Adrenal gland (tissue), 12 donors: ENCODE measurements around the gene MRAS. TPM values are rescaled to one million over a fixed set of nuclear protein-coding genes. Genes with fewer than 3 reads are reported as not detected.
A peak's percentile ranks its signal among the peaks of the same experiment; 100 is the strongest.
"Not testable (repeated sequence)": the region's sequence is repeated elsewhere in the genome, so short reads cannot be mapped to it uniquely, and the experiment has no call there.

Experiments used
- DNase-seq, 7 donors: peaks; one replicate each; pipeline ENCODE4 v3.0.0-alpha.2; 2019 to 2020
- H3K27ac ChIP-seq, 5 donors: fragments of 200-600 bp; sonication (generic) in 4 of 5; 1 replicate in 3 of 5; 2 replicates in 2 of 5; pipeline versions ENCODE4 v1.5.1 to v1.8.0; 2016 to 2020; ENCODE audit warnings: mild to moderate bottlenecking in 1 of 5
- H3K27me3 ChIP-seq: fragments of 200-600 bp; 2 replicates; pipeline ENCODE4 v1.8.0; 2021
- H3K36me3 ChIP-seq, 2 donors: fragments of 200-600 bp; replicated peaks in 1 of 2; 1 replicate in 1 of 2; 2 replicates in 1 of 2; pipeline versions ENCODE4 v1.5.1 to v1.8.0; 2018 to 2022
- H3K4me1 ChIP-seq, 2 donors: fragments of 200-600 bp; replicated peaks in 1 of 2; 1 replicate in 1 of 2; 2 replicates in 1 of 2; pipeline versions ENCODE4 v1.5.1 to v1.8.0; 2018 to 2021
- H3K4me3 ChIP-seq, 4 donors: fragments of 200-600 bp; sonication (generic) in 3 of 4; one replicate each; pipeline ENCODE4 v1.5.1; 2016 to 2018
- H3K9me3 ChIP-seq, 3 donors: fragments of 200-600 bp; sonication (generic) in 1 of 3; replicated peaks in 1 of 3; 1 replicate in 2 of 3; 2 replicates in 1 of 3; pipeline versions ENCODE4 v1.5.1 to v1.8.0; 2016 to 2021
- CTCF ChIP-seq, 6 experiments: fragments of 450-650 bp in 4 of 6; fragments of 200-600 bp in 2 of 6; sonication (generic) in 1 of 6; IDR thresholded peaks; 1 replicate in 5 of 6; 2 replicates in 1 of 6; pipeline versions ENCODE4 v1.5.1 to v1.8.0; 2016 to 2021; ENCODE audit warnings: antibody characterized with exemption in 6 of 6, mild to moderate bottlenecking in 2 of 6, moderate library complexity in 1 of 6
- POLR2A ChIP-seq, 2 donors: fragments of 450-650 bp; IDR thresholded peaks; one replicate each; pipeline ENCODE4 v1.6.1; 2017; ENCODE audit warnings: antibody characterized with exemption in 2 of 2, mild to moderate bottlenecking in 2 of 2, moderate library complexity in 1 of 2
- WGBS, 4 donors: extraction: QIAGEN DNeasy Blood & Tissue Kit in 2 of 4; methylation state at CpG; one replicate each; pipeline versions ENCODE4 v1.1.5 to v1.1.7; 2013 to 2017; 5-methylcytosine and 5-hydroxymethylcytosine counted together
- intact Hi-C, 2 donors: fragments of 100-400 bp; cut with DNase I; formaldehyde crosslinking; loops; one replicate each; pipeline versions ENCODE4 v1.14.1 to v1.15.0; 2022 to 2023
- polyA plus RNA-seq, 3 donors: library from polyadenylated mRNA; stranded (reverse); fragments of 200-250 nt in 2 of 3; fragments of 350-450 nt in 1 of 3; fragmentation: Illumina TruSeq in 1 of 3; extraction: RNeasy Lipid Tissue Mini Kit (QIAGEN cat#74804) in 1 of 3; gene quantifications; one replicate each; pipeline ENCODE4 v1.2.3, GENCODE V29; 2013 to 2014
- total RNA-seq, 9 donors: library from RNA; depleted of rRNA in 4 of 9; stranded (reverse); fragments of >200 nt in 4 of 9; fragments of 120-200 nt in 1 of 9; fragmentation: NEBNext Ultra II Directional in 1 of 9; extraction: Animal tissue kit (Norgen Biotek cat#: 25700) in 1 of 9; gene quantifications; one replicate each; pipeline versions ENCODE4 v1.1.0 to v1.2.4, GENCODE V29; 2013 to 2023
- donor health status: healthy with polysubstance abuse.
- donor health status: Bipolar disorder and iron deficiency.
- donor health status: DM: yes; HTN: yes; CAD: no.
- donor health status: DM: no; HTN: no; CAD: no.
- donor health status: DM: no; HTN: no; CAD: no.
- donor health status: DM: yes; HTN: yes; CAD: no.

MRAS gene
- total and polyA plus RNA-seq, 12 donors = 47.9 to 337 (median 109) TPM

GRCh38 chr3:138406606-138407005 is 58.2 kb downstream of the MRAS start:
- DNase-seq = peak in 2 of 7 donors; percentile 1 to 15
- Histone ChIP-seq H3K36me3 (peaks cover 0 to 30% of the 10 kb centered on the region in 2 donors), H3K27me3 (no peaks in the 10 kb centered on the region), H3K27ac (no peak overlapping the region), H3K4me3 (no peak overlapping the region), H3K9me3 (no peaks in the 10 kb centered on the region), H3K4me1 (peaks cover 0 to 7% of the 10 kb centered on the region in 2 donors)
- WGBS, 4 donors = 84 to 95% (median 93%) methylated on average over 2 of the region's 2 CpGs
- TF ChIP-seq CTCF (IDR thresholded peaks at IDR 0.05) = no peak
- TF ChIP-seq POLR2A (IDR thresholded peaks at IDR 0.05) = no peak
- intact Hi-C loops = no loop called here

DNA sequence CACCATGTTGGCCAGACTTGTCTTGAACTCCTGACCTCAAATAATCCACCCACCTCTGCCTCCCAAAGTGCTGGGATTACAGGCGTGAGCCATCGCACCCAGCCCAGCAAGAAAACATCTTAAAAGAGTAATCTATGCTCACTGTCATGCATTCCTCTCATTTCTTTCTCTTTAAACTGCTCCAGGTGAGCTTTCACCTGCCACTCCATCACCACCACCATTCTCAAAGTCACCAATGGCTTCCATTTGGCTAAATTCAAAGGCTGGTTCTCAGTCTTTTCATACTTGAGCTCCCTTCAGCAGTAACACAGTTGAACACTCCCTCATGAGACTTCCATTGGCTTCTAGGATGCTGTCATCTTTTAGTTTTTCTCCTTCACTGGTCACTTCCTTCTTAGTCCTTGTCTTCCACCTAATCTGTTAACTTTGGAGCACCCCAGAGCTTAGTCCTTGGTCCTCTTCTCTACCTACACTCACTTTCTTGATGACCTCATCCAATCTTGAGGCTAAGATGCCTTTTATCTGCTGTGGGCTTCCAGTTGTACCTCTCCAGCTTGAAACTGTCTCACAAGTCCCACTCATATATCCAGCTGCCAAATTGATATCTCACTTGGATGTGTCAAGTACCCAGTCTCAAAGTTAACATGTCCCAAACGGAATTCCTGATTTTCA is 59.0 kb downstream of the MRAS start:
- Histone ChIP-seq H3K36me3 (peaks cover 0 to 23% of the 10 kb centered on the region in 2 donors), H3K27ac (no peak overlapping the region), H3K27me3 (no peaks in the 10 kb centered on the region), H3K4me3 (no peak overlapping the region), H3K9me3 (no peaks in the 10 kb centered on the region), H3K4me1 (peaks cover under 1 to 7% of the 10 kb centered on the region in 2 donors)
- DNase-seq = no peak
- intact Hi-C loops = no loop called here
- WGBS, 4 donors = 91 to 94% (median 94%) methylated on average over 3 of the region's 3 CpGs
- TF ChIP-seq CTCF (IDR thresholded peaks at IDR 0.05) (no peak), POLR2A (IDR thresholded peaks at IDR 0.05) (no peak)

- Histone ChIP-seq H3K36me3 (peaks cover 0 to 8% of the 10 kb centered on the region in 2 donors), H3K27ac (no peak overlapping the region), H3K4me1 (peaks cover 15% of the 10 kb centered on the region in 2 donors), H3K4me3 (no peak overlapping the region), H3K9me3 (no peaks in the 10 kb centered on the region), H3K27me3 (no peaks in the 10 kb centered on the region)
- intact Hi-C loops = no loop called here
- peak in 1 of 7 donors; percentile 48 for DNase-seq
- 69 to 83% (median 80%) methylated on average over 6 to 7 of the region's 7 CpGs for WGBS, 4 donors
- TF ChIP-seq POLR2A (IDR thresholded peaks at IDR 0.05) (no peak), CTCF (IDR thresholded peaks at IDR 0.05) (no peak)
Observed at GRCh38 chr3:138408751-138409570, 60.6 kb downstream of the MRAS start.

GRCh38 chr3:138412821-138413551 is 64.6 kb downstream of the MRAS start:
- TF ChIP-seq POLR2A (IDR thresholded peaks at IDR 0.05) (peak in 1 of 2 donors; percentile 39), CTCF (IDR thresholded peaks at IDR 0.05) (peak in 2 of 6 experiments; percentile 30 to 31)
- DNase-seq = peak; percentile 66 to 91 (median 87)
- intact Hi-C loops = loop anchor here in 1 of 2 donors (5.0 kb wide), 1 partner anchor 76 kb away; no protein-coding TSS in a partner anchor
- Histone ChIP-seq H3K4me3 (no peak overlapping the region), H3K27me3 (no peaks in the 10 kb centered on the region), H3K36me3 (no peaks in the 10 kb centered on the region), H3K27ac (peak overlapping the region in 4 of 5 donors; percentile 11 to 89 (median 76)), H3K9me3 (no peaks in the 10 kb centered on the region), H3K4me1 (peaks cover 8 to 15% of the 10 kb centered on the region in 2 donors)
- WGBS, 4 donors = 27 to 49% (median 40%) methylated on average over 7 to 9 of the region's 9 CpGs

GRCh38 chr3:138416236-138416635 is 67.9 kb downstream of the MRAS start:
- not testable (repeated sequence) for H3K27ac ChIP-seq, H3K36me3 ChIP-seq, H3K27me3 ChIP-seq, H3K4me3 ChIP-seq, H3K9me3 ChIP-seq
- WGBS, 4 donors = 82 to 93% (median 90%) methylated on average over 4 of the region's 4 CpGs
- peaks cover 8 to 15% of the 10 kb centered on the region in 2 donors for H3K4me1 ChIP-seq
- intact Hi-C loops = loop anchor here in 1 of 2 donors (5.0 kb wide), 1 partner anchor 89 kb away; the partner anchor contains the start of gene NME9
- DNase-seq = peak in 1 of 7 donors; percentile 18
